Loucy (cell line): ENCODE data around the gene PMF1.
"Not testable (repeated sequence)": the region's sequence is repeated elsewhere in the genome, so short reads cannot be mapped to it uniquely, and the experiment has no call there.

Source experiments
- H2AFZ ChIP-seq: fragments of 200-600 bp; sonication (generic); 2 replicates; pipeline ENCODE4 v1.6.0; 2016; ENCODE audit warnings: antibody characterized with exemption, mild to moderate bottlenecking, low read length, moderate library complexity
- H3F3A ChIP-seq: fragments of 200-600 bp; 2 replicates; pipeline ENCODE4 v1.6.0; 2016; ENCODE audit warnings: antibody characterized with exemption, low read depth, mild to moderate bottlenecking
- H3K27me3 ChIP-seq: fragments of 200-600 bp; sonication (generic); 2 replicates; pipeline ENCODE4 v1.6.1; 2014; ENCODE audit warnings: low read length, mild to moderate bottlenecking; ENCODE audit not compliant: insufficient read depth, poor library complexity, severe bottlenecking
- H3K36me3 ChIP-seq: fragments of 200-600 bp; sonication (generic); 2 replicates; pipeline ENCODE4 v1.6.1; 2016; ENCODE audit warnings: low read length; ENCODE audit not compliant: insufficient read depth
- H3K4me1 ChIP-seq: fragments of 200-600 bp; sonication (generic); 2 replicates; pipeline ENCODE4 v1.5.1; 2014; ENCODE audit warnings: low read length, mild to moderate bottlenecking; ENCODE audit not compliant: insufficient read depth, poor library complexity, severe bottlenecking
- H3K4me2 ChIP-seq: fragments of 200-600 bp; sonication (generic); 2 replicates; pipeline ENCODE4 v1.6.0; 2014; ENCODE audit warnings: antibody characterized with exemption, low read length, low read depth, mild to moderate bottlenecking; ENCODE audit not compliant: poor library complexity, severe bottlenecking
- H3K4me3 ChIP-seq: fragments of 200-600 bp; sonication (generic); 2 replicates; pipeline ENCODE4 v1.5.1; 2014; ENCODE audit warnings: low read length, mild to moderate bottlenecking, mixed read lengths; ENCODE audit not compliant: poor library complexity, severe bottlenecking
- H3K79me2 ChIP-seq: fragments of 200-600 bp; sonication (generic); 2 replicates; pipeline ENCODE4 v1.6.1; 2014; ENCODE audit warnings: low read length; ENCODE audit not compliant: insufficient read depth
- H3K9ac ChIP-seq: fragments of 200-600 bp; sonication (generic); 2 replicates; pipeline ENCODE4 v1.6.0; 2014; ENCODE audit warnings: mild to moderate bottlenecking, low read depth, low read length, moderate library complexity; ENCODE audit not compliant: poor library complexity, severe bottlenecking
- H3K9me2 ChIP-seq: fragments of 200-600 bp; sonication (generic); replicated peaks from 2 replicates; pipeline ENCODE4 v1.6.1; 2016; ENCODE audit warnings: low read depth, low read length, mixed read lengths
- H3K9me3 ChIP-seq: fragments of 200-600 bp; sonication (generic); 2 replicates; pipeline ENCODE4 v1.6.1; 2014; ENCODE audit warnings: mild to moderate bottlenecking, antibody characterized with exemption, low read length, low read depth; ENCODE audit not compliant: insufficient read depth
- H4K20me1 ChIP-seq: fragments of 200-600 bp; sonication (generic); 2 replicates; pipeline ENCODE4 v1.6.0; 2014; ENCODE audit warnings: antibody characterized with exemption, low read length, mild to moderate bottlenecking; ENCODE audit not compliant: insufficient read depth, poor library complexity, severe bottlenecking
- EZH2phosphoT487 ChIP-seq: fragments of 200-600 bp; IDR thresholded peaks from 2 replicates; pipeline ENCODE4 v1.6.1; 2018; ENCODE audit warnings: antibody characterized with exemption, mild to moderate bottlenecking, moderate library complexity, borderline replicate concordance
- TF ChIP-seq, protein P1 (sequence below): fragments of 200-600 bp; sonication (generic); conservative IDR thresholded peaks from 2 replicates; pipeline ENCODE4 v1.5.1; 2014; ENCODE audit warnings: mild to moderate bottlenecking, antibody characterized with exemption, low read length

PMF1 gene

DNA sequence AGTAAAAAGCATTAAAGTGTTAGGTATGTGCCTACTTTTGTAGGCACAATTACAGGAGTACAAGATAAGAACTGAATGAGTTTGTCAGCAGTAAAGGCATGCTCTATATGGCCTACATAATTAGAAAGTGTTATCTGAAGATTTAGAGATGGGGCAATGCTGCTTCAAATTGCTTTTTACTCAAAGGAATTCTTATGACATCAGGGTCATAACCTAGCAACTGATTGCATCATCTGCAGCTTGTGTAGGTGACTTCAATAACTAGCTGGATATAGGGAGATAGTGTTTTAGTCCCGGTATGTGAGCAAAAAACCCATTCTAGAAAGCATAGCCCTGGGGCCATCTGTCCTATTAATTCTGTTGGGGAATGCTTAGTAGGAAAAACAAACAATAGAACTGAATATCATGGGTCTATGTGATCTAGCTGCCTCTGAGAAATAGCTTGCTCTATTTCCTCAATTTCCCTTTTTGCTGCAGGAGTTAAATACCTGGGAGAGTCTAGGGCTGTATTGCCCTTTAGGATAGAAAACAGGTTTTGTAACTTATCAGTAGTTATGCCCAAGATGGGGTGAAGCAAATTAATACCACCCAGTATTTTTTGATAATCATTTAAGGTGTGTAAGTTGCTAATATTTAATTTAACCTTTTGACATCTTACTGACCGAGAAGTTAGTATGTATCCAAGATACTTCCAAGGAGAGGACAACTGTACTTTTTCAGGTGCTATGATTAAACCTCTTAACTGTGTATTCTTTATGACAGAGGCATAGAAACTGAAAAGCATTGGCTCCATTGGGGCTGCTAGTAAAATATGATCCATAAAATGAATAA lies 26.2 kb upstream of the PMF1 start:
- not testable (repeated sequence) for H3K9me3 ChIP-seq, H3K79me2 ChIP-seq, H4K20me1 ChIP-seq, H3K4me3 ChIP-seq, H3K4me2 ChIP-seq, H3K36me3 ChIP-seq, H3K27me3 ChIP-seq, H3K9me2 ChIP-seq, H3F3A ChIP-seq, H3K9ac ChIP-seq, H2AFZ ChIP-seq, H3K4me1 ChIP-seq

DNA sequence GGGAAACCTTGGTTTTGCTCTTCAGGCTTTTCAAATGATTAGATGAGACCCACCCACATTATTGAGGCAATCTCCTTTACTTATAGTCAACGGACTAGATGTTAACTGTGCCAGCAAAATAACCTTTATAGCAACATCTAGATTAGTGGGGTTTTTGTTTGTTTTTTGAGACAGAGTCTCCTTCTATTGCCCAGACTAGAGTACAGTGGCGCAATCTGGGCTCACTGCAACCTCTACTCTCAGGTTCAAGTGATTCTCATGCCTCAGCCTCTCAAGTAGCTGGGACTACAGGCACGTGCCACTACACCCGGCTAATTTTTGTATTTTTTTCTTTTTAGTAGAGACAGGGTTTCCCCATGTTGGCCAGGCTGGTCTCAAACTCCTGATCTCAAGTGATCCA lies 22.5 kb upstream of the PMF1 start:
- not testable (repeated sequence) for H3K9me2 ChIP-seq, H3K36me3 ChIP-seq, H3F3A ChIP-seq, H4K20me1 ChIP-seq, H3K9me3 ChIP-seq, H3K4me1 ChIP-seq, H3K4me3 ChIP-seq, H3K9ac ChIP-seq, H2AFZ ChIP-seq, H3K4me2 ChIP-seq, H3K27me3 ChIP-seq
- peaks cover 19% of the 10 kb centered on the region for H3K79me2 ChIP-seq

DNA sequence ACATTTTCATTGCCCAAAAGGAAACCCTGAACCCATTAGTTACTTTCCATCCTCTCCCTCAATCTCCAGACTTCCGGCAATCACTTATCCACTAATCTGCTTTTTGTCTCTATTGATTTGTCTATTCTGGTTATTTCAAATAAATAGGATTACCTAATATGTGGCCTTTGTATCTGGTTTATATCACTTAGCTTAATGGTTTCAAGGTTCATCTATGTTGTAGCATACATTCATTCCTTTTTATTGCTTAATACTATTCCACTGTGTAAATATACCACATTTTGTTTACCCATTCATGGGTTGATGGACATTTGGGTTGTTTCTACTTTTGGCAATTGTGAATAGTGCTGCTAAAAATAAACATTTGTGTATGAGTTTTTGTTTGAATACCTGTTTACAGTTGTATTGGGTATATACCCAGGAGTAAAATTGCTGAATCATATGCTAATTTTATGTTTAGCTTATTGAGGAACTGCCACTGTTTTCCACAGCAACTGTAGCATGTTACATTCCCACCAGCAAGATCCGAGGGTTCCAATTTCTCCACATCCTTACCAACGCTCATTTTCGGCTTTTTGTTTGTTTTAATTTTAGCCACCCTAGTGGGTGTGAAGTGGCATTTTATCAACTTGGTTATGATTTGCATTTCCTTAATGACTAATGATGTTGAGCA lies 21.4 kb upstream of the PMF1 start:
- H3K27me3 ChIP-seq: no peaks in the 10 kb centered on the region
- no peak overlapping the region for H3K9ac ChIP-seq
- H3K4me1 ChIP-seq: peaks cover 19% of the 10 kb centered on the region
- no peak overlapping the region for H2AFZ ChIP-seq
- peaks cover 8% of the 10 kb centered on the region for H4K20me1 ChIP-seq
- H3K9me2 ChIP-seq: no peaks in the 10 kb centered on the region
- H3K4me2 ChIP-seq: no peak overlapping the region
- no peaks in the 10 kb centered on the region for H3K36me3 ChIP-seq
- peaks cover 31% of the 10 kb centered on the region for H3K79me2 ChIP-seq
- H3K9me3 ChIP-seq: no peaks in the 10 kb centered on the region
- no peak overlapping the region for H3K4me3 ChIP-seq
- TF ChIP-seq, protein P1, sequence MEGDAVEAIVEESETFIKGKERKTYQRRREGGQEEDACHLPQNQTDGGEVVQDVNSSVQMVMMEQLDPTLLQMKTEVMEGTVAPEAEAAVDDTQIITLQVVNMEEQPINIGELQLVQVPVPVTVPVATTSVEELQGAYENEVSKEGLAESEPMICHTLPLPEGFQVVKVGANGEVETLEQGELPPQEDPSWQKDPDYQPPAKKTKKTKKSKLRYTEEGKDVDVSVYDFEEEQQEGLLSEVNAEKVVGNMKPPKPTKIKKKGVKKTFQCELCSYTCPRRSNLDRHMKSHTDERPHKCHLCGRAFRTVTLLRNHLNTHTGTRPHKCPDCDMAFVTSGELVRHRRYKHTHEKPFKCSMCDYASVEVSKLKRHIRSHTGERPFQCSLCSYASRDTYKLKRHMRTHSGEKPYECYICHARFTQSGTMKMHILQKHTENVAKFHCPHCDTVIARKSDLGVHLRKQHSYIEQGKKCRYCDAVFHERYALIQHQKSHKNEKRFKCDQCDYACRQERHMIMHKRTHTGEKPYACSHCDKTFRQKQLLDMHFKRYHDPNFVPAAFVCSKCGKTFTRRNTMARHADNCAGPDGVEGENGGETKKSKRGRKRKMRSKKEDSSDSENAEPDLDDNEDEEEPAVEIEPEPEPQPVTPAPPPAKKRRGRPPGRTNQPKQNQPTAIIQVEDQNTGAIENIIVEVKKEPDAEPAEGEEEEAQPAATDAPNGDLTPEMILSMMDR: no peak
- no peak for TF ChIP-seq EZH2phosphoT487
- no peaks in the 10 kb centered on the region for H3F3A ChIP-seq

DNA sequence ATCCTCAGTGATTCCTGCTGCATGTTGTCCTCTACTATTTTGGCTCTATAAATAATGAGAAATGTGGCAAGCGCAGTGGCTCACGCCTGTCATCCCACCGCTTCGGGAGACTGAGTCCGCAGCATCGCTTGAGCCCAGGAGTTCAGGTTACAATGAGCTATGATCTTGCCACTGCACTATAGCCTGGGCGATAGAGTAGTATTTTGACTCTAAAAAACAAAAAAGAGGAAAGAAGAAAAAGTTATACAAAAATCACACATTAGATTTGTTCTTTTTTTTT lies 19.7 kb upstream of the PMF1 start:
- H3K27me3 ChIP-seq: no peaks in the 10 kb centered on the region
- no peaks in the 10 kb centered on the region for H3F3A ChIP-seq
- peaks cover 34% of the 10 kb centered on the region for H3K4me1 ChIP-seq
- no peaks in the 10 kb centered on the region for H3K36me3 ChIP-seq
- H3K9me2 ChIP-seq: no peaks in the 10 kb centered on the region
- H3K79me2 ChIP-seq: peaks cover 47% of the 10 kb centered on the region
- H3K9me3 ChIP-seq: no peaks in the 10 kb centered on the region
- TF ChIP-seq EZH2phosphoT487: no peak
- TF ChIP-seq, protein P1: no peak
- H3K9ac ChIP-seq: peak overlapping the region; percentile 93
- peak overlapping the region; percentile 100 for H3K4me2 ChIP-seq
- peaks cover 10% of the 10 kb centered on the region for H4K20me1 ChIP-seq
- peak overlapping the region; percentile 92 for H3K4me3 ChIP-seq
- H2AFZ ChIP-seq: peak overlapping the region; percentile 87
